Activated T-helper 17 cell treated with anti-CD3 and anti-CD28 coated beads, Interleukin-2, amount 50 U/mL, for 72 hours (primary cell): Measurements from ENCODE around the gene PLCXD1. TPM values are rescaled to one million over a fixed set of nuclear protein-coding genes. Genes with fewer than 3 reads are reported as not detected.
"Not testable (repeated sequence)": the region's sequence is repeated elsewhere in the genome, so short reads cannot be mapped to it uniquely, and the experiment has no call there.

ENCODE experiments used
- ATAC-seq: fragments of 150-1000 bp; cut with Tn5 transposase; replicated peaks from 2 replicates; pipeline ENCODE4 v1.10.0; 2021; ENCODE audit warnings: mild to moderate bottlenecking, moderate library complexity
- H3K27ac Mint-ChIP-seq: one replicate; pipeline ENCODE4 v1.8.0; 2022; ENCODE audit warnings: mixed read lengths
- H3K27me3 Mint-ChIP-seq: one replicate; pipeline ENCODE4 v1.8.0; 2022; ENCODE audit warnings: mixed read lengths
- H3K36me3 Mint-ChIP-seq: one replicate; pipeline ENCODE4 v1.8.0; 2022; ENCODE audit warnings: low read depth, mild to moderate bottlenecking, mixed read lengths
- H3K4me1 Mint-ChIP-seq: one replicate; pipeline ENCODE4 v1.8.0; 2022; ENCODE audit warnings: mixed read lengths
- H3K4me3 Mint-ChIP-seq: one replicate; pipeline ENCODE4 v1.8.0; 2022; ENCODE audit warnings: mild to moderate bottlenecking, mixed read lengths
- H3K9me3 Mint-ChIP-seq: one replicate; pipeline ENCODE4 v1.8.0; 2022; ENCODE audit warnings: mixed read lengths
- total RNA-seq, 2 donors: library from RNA; stranded (reverse); gene quantifications; one replicate each; pipeline ENCODE4 v1.2.3, GENCODE V29; 2022

PLCXD1 gene
- total RNA-seq, 2 donors from 2014 or later: 53.0 to 96.2 TPM

DNA sequence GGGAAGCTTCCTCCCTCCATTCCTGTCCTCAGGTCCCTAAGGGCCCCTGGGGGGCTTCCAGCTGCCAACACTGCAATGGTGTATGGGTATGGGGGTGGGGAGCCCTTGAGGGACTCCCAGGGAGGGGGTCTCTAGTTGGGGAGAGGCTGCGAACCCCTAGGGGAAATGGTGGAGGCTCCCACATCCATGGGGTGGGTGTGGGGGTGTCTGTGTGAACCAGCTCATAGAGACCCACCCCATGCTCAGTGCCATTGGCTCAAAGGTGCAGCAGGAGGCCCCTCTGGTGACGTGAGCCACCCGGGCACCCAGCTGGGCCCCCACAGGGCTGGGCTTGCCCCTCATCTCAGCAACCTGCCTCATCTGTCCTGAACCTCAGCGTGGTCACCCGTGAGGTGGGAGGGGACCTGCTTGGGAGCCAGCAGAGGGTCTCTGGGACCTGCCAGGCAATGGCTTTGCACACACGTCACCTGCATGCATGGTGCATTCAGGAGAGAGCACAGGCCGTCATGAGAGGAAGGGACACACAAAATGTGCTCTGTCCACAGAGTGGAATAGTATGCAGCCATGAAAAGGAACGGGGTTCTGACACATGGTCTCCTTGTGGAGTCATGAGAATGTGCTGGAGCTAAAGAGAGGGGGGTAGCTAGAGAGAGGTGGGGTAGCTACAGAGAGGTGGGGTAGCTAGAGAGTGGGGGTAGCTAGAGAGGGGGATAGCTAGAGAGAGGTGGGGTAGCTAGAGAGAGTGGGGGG is 22.7 kb upstream of the PLCXD1 start:
- H3K4me3 Mint-ChIP-seq: no peak overlapping the region
- H3K27me3 Mint-ChIP-seq: no peaks in the 10 kb centered on the region
- ATAC-seq: no peak
- no peak overlapping the region for H3K27ac Mint-ChIP-seq
- H3K36me3 Mint-ChIP-seq: no peaks in the 10 kb centered on the region
- H3K9me3 Mint-ChIP-seq: no peaks in the 10 kb centered on the region
- no peaks in the 10 kb centered on the region for H3K4me1 Mint-ChIP-seq

GRCh38 chrX:259692-260355 is 21.4 kb upstream of the PLCXD1 start:
- Mint-ChIP-seq H3K4me1 (no peaks in the 10 kb centered on the region), H3K27me3 (no peaks in the 10 kb centered on the region), H3K27ac (no peak overlapping the region), H3K9me3 (no peaks in the 10 kb centered on the region), H3K4me3 (no peak overlapping the region), H3K36me3 (no peaks in the 10 kb centered on the region)
- no peak for ATAC-seq

GRCh38 chrX:261167-261918 is 19.8 kb upstream of the PLCXD1 start:
- Mint-ChIP-seq H3K36me3 (no peaks in the 10 kb centered on the region), H3K4me1 (no peaks in the 10 kb centered on the region), H3K27me3 (no peaks in the 10 kb centered on the region), H3K4me3 (no peak overlapping the region), H3K27ac (no peak overlapping the region), H3K9me3 (no peaks in the 10 kb centered on the region)
- no peak for ATAC-seq

DNA sequence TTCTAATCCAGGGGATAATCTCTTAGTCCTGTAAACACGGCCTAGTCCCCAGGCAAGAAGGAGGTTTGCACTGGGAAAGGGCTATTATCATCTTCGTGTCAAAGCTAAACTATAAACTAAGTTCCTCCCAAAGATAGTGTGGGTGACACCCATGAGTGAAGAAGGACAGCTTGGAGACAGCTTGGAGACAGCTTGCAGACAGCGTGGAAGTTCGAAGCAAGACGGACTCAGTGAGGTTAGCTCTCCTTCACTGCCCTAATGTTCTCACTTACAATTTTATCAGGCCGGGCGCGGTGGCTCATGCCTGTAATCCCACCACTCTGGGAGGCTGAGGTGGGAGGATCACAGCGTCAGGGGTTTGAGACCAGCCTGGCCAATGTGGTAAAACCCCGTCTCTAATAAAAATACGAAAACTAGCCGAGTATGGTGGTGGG is 19.2 kb upstream of the PLCXD1 start:
- Mint-ChIP-seq H3K36me3 (no peaks in the 10 kb centered on the region), H3K4me1 (no peaks in the 10 kb centered on the region), H3K9me3 (no peaks in the 10 kb centered on the region), H3K27me3 (no peaks in the 10 kb centered on the region), H3K4me3 (no peak overlapping the region), H3K27ac (no peak overlapping the region)
- no peak for ATAC-seq

- no peak for ATAC-seq
- Mint-ChIP-seq H3K4me3 (no peak overlapping the region), H3K27ac (no peak overlapping the region), H3K9me3 (no peaks in the 10 kb centered on the region), H3K4me1 (no peaks in the 10 kb centered on the region), H3K36me3 (no peaks in the 10 kb centered on the region), H3K27me3 (no peaks in the 10 kb centered on the region)
Observed at GRCh38 chrX:262381-262909, 18.7 kb upstream of the PLCXD1 start.

GRCh38 chrX:264006-264405 is 17.2 kb upstream of the PLCXD1 start:
- not testable (repeated sequence) for H3K4me1 Mint-ChIP-seq, ATAC-seq, H3K27me3 Mint-ChIP-seq, H3K9me3 Mint-ChIP-seq, H3K4me3 Mint-ChIP-seq, H3K27ac Mint-ChIP-seq, H3K36me3 Mint-ChIP-seq

- no peak overlapping the region for H3K4me3 Mint-ChIP-seq
- no peaks in the 10 kb centered on the region for H3K36me3 Mint-ChIP-seq
- no peak for ATAC-seq
- H3K27ac Mint-ChIP-seq: no peak overlapping the region
- no peaks in the 10 kb centered on the region for H3K27me3 Mint-ChIP-seq
- no peaks in the 10 kb centered on the region for H3K4me1 Mint-ChIP-seq
- H3K9me3 Mint-ChIP-seq: no peaks in the 10 kb centered on the region
Observed at GRCh38 chrX:264634-265455, 16.3 kb upstream of the PLCXD1 start.

DNA sequence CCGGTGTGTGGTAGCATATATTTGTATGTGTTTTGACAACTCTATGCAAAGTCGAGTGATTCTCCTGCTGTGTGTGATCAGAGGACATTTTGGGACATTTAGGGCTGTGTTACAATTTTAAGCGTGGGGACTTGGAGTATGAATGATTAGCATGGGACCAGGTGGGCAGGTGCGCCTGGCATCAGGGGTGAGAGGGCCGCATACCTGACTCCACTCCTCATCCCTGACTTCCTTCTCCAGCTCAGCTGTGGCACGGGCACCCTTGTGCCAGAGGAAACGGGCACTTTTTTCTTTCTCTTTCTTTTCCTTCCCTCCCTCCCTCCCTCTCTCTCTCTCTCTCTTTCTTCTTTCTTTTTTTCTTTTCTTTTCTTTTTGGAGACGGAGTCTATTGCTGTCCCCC is 15.7 kb upstream of the PLCXD1 start:
- Mint-ChIP-seq H3K36me3 (no peaks in the 10 kb centered on the region), H3K4me1 (no peaks in the 10 kb centered on the region), H3K27me3 (no peaks in the 10 kb centered on the region), H3K9me3 (no peaks in the 10 kb centered on the region), H3K27ac (no peak overlapping the region), H3K4me3 (no peak overlapping the region)
- no peak for ATAC-seq

DNA sequence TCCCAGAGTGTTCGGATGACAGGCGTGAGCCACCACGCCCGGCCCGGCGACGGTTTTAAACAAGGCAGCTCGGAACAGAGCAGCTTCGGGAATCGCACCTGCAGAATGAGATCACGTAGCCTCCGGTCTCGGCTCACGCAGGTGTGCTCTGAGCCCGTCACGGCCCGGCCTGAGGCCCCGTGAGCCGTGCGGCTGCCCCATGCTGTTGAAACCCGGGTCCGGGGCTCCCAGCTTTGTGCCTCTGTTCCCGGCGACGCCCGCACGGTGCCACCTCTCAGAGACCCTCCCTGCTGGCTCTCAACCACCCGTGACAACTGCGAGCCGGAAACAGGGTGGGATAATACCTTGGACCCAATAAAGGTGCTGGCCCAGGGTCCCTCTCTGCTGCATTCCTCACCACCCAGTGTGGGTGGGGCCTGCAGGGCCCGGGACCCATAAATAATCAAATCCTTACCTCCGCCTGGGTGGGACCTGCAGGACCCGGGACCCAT is 13.4 kb upstream of the PLCXD1 start:
- no peaks in the 10 kb centered on the region for H3K27me3 Mint-ChIP-seq
- no peak overlapping the region for H3K4me3 Mint-ChIP-seq
- ATAC-seq: no peak
- no peaks in the 10 kb centered on the region for H3K4me1 Mint-ChIP-seq
- no peaks in the 10 kb centered on the region for H3K9me3 Mint-ChIP-seq
- no peaks in the 10 kb centered on the region for H3K36me3 Mint-ChIP-seq
- no peak overlapping the region for H3K27ac Mint-ChIP-seq

DNA sequence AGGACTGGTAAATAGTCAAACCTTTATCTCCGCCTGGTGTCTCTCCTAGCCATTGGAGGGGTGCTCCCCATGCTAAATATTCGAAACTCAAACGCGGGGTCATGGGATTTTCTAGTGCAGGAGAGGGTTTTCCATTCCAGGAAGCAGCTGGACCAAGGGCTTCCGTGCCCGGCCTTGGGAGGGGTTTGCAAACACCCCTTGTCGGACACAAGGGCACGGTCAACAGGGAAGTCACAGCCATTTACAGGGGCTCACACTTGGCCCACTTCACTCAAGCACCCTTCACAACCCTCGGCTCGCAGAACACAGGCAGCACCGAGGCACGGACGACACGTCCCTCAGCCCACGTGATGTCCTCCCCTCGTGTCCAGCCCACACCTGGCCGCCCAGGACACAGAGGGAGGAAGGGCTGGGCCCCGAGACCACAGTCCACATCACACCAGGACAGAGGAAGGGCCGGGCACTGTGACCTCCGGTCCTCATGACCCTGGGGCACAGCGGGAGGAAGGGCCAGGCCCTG is 10.3 kb upstream of the PLCXD1 start:
- ATAC-seq: no peak
- Mint-ChIP-seq H3K4me3 (no peak overlapping the region), H3K36me3 (no peaks in the 10 kb centered on the region), H3K9me3 (no peaks in the 10 kb centered on the region), H3K27me3 (no peaks in the 10 kb centered on the region), H3K4me1 (no peaks in the 10 kb centered on the region), H3K27ac (no peak overlapping the region)

GRCh38 chrX:274904-275475 is 6.2 kb upstream of the PLCXD1 start:
- H3K9me3 Mint-ChIP-seq: no peaks in the 10 kb centered on the region
- no peaks in the 10 kb centered on the region for H3K36me3 Mint-ChIP-seq
- peak overlapping the region; percentile 59 for H3K4me3 Mint-ChIP-seq
- no peak for ATAC-seq
- H3K4me1 Mint-ChIP-seq: peaks cover 4% of the 10 kb centered on the region
- no peaks in the 10 kb centered on the region for H3K27me3 Mint-ChIP-seq
- H3K27ac Mint-ChIP-seq: no peak overlapping the region

DNA sequence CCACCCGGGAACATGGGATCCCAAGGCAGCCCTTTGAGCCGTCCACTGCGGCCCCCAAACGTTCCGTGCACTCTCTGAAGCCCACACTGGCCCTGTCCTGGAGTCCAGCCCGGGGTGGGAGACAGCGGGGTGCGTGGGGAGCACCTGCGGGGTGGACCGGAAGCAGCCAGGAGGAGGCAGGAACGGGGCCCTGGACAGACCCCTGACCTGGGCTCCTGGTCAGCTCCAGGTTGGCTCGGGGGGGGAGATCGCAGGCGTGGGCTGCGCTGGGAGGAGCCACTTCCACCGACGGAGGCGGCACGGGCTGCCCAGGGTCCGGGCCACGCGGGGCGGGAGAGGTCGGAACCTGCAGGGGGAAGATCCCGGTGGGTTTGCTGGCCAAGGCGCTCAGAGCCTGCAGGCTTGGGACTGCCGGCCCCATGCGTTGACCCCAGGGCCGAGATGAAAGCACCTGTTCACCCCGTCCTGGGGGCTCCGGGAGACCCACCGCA is 5.7 kb upstream of the PLCXD1 start:
- H3K27ac Mint-ChIP-seq: no peak overlapping the region
- no peaks in the 10 kb centered on the region for H3K36me3 Mint-ChIP-seq
- ATAC-seq: no peak
- H3K4me1 Mint-ChIP-seq: peaks cover 4% of the 10 kb centered on the region
- no peaks in the 10 kb centered on the region for H3K27me3 Mint-ChIP-seq
- no peaks in the 10 kb centered on the region for H3K9me3 Mint-ChIP-seq
- H3K4me3 Mint-ChIP-seq: peak overlapping the region; percentile 75

DNA sequence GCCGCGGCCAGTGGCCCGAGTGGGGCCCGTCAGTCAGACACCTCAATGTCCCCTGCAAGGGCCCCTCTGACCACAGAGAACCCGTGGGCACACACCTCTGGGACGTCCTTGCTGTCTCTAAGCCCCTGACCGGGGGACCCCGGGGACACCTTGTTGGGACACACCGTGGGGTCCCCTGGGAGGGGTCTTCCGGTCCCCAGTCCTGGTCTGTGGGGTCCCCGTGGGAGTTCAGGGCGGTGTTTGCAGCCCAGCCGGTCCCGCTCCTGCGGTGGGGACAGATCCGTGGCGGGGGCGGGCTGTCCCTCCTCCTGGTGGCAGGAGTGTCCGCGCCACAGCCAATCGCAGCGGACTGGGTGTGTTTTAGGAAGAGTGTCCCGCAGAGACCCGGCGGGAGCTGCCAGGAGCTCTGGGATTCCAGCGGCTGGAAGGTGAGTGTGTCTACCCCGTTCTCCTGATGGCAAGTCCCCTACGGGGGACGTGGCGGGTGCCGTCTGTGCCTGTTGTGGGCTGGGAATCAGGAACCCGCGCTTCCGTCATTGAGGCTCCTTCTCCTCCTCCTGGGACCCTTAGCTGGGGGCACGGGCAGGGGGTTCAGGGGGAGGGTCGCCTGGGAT is 5.1 kb upstream of the PLCXD1 start:
- Mint-ChIP-seq H3K36me3 (no peaks in the 10 kb centered on the region), H3K4me1 (peaks cover 4% of the 10 kb centered on the region), H3K4me3 (peak overlapping the region; percentile 75), H3K27ac (no peak overlapping the region), H3K9me3 (no peaks in the 10 kb centered on the region), H3K27me3 (no peaks in the 10 kb centered on the region)
- peak; percentile 94 for ATAC-seq
